HepG2 (cell line): ENCODE data around the gene AGPAT3. TPM values are rescaled to one million over a fixed set of nuclear protein-coding genes. Genes with fewer than 3 reads are reported as not detected.

Experiments used
- ATAC-seq: fragments of 200-7000 bp; cut with Tn5 transposase; 3 replicates; pipeline ENCODE4 v1.9.1; 2020; ENCODE audit warnings: mild to moderate bottlenecking, moderate library complexity
- BruUV-seq: library from RNA; stranded (reverse); fragments of 400-500 nt; replicated peaks from 2 replicates; lab custom pipeline; 2021; lab: Mats Ljungman, UMichigan
- CTCF ChIA-PET: fragments of 300-600 bp; formaldehyde crosslinking; extraction: SDS; loops from one replicate; lab custom pipeline; 2021; ENCODE audit warnings: low total read pairs, inconsistent platforms, low intra/inter-chr PET ratio; lab: Yijun Ruan, JAX
- POLR2A ChIA-PET: fragments of 350-600 bp; sonication (Branson Sonifier 250); formaldehyde crosslinking; loops from one replicate; lab custom pipeline; 2020; ENCODE audit warnings: antibody characterized with exemption, inconsistent platforms; lab: Yijun Ruan, JAX
- DNase-seq: peaks from one replicate; pipeline ENCODE4 v3.0.0-alpha.2; 2015; ENCODE audit warnings: low spot score
- FAIRE-seq: peaks from 3 replicates; lab custom pipeline; 2011; peaks lifted over from hg19 to GRCh38; lab: Jason Lieb, UNC
- H2AFZ ChIP-seq: one replicate; pipeline ENCODE4 v1.6.1; 2011; ENCODE audit warnings: low read length, inconsistent platforms
- H3K27ac ChIP-seq: fragments of 300-600 bp; 3 replicates; pipeline ENCODE4 v1.8.0; 2011; ENCODE audit warnings: mixed run types, mild to moderate bottlenecking, mixed read lengths, low read length, inconsistent platforms; ENCODE audit not compliant: insufficient read depth; ENCODE audit errors: extremely low read length
- H3K27me3 ChIP-seq, 2 experiments: fragments of 200-600 bp in 1 of 2; 2 replicates in 1 of 2; 3 replicates in 1 of 2; pipeline versions ENCODE4 v1.6.0 to v1.8.0; 2011; ENCODE audit warnings: low read length in 2 of 2, mild to moderate bottlenecking in 2 of 2, moderate library complexity in 2 of 2, inconsistent platforms in 1 of 2; ENCODE audit not compliant: insufficient read depth in 2 of 2, control insufficient read depth in 1 of 2
- H3K36me3 ChIP-seq, 2 experiments: fragments of 200-600 bp in 1 of 2; replicated peaks in 1 of 2; 2 replicates in 1 of 2; 3 replicates in 1 of 2; pipeline versions ENCODE4 v1.5.1 to v1.8.0; 2011; ENCODE audit warnings: low read length in 2 of 2, inconsistent platforms in 1 of 2; ENCODE audit not compliant: insufficient read depth in 2 of 2, control insufficient read depth in 1 of 2
- H3K4me1 ChIP-seq: 2 replicates; pipeline ENCODE4 v1.5.1; 2012; ENCODE audit warnings: low read length, inconsistent platforms; ENCODE audit not compliant: insufficient read depth
- H3K4me2 ChIP-seq: 2 replicates; pipeline ENCODE4 v1.6.0; 2011; ENCODE audit warnings: low read depth, low read length, inconsistent platforms
- H3K4me3 ChIP-seq, 3 experiments: fragments of 200-600 bp in 1 of 3; sonication (generic), shearing (Covaris generic) in 1 of 3; replicated peaks in 1 of 3; 2 replicates each; pipeline ENCODE4 v1.5.1; 2011 to 2016; ENCODE audit warnings: low read length in 3 of 3, inconsistent platforms in 2 of 3, low read depth in 2 of 3, mild to moderate bottlenecking in 2 of 3, control low read depth in 1 of 3, mixed read lengths in 1 of 3; ENCODE audit not compliant: insufficient read depth in 1 of 3
- H3K79me2 ChIP-seq: one replicate; pipeline ENCODE4 v1.6.1; 2011; ENCODE audit warnings: low read length, inconsistent platforms; ENCODE audit not compliant: insufficient read depth
- H3K9ac ChIP-seq: 2 replicates; pipeline ENCODE4 v1.6.0; 2011; ENCODE audit warnings: mild to moderate bottlenecking, low read depth, low read length, inconsistent platforms; ENCODE audit not compliant: insufficient read depth
- H3K9me3 ChIP-seq: 2 replicates; pipeline ENCODE4 v1.5.1; 2012; ENCODE audit warnings: mild to moderate bottlenecking, low read length
- H4K20me1 ChIP-seq: 2 replicates; pipeline ENCODE4 v1.6.0; 2011; ENCODE audit warnings: inconsistent platforms, mild to moderate bottlenecking, low read length, moderate library complexity; ENCODE audit not compliant: insufficient read depth
- BRD4 ChIP-seq: sonication (generic); formaldehyde crosslinking; IDR thresholded peaks from 2 replicates; pipeline ENCODE4 v1.4.0; 2020; ENCODE audit warnings: missing genetic modification reagents
- CBX5 ChIP-seq: sonication (generic); formaldehyde crosslinking; IDR thresholded peaks from 2 replicates; pipeline ENCODE4 v1.4.0; 2020; ENCODE audit warnings: missing genetic modification reagents, borderline replicate concordance
- EEA1 ChIP-seq: sonication (generic); formaldehyde crosslinking; IDR thresholded peaks from 2 replicates; pipeline ENCODE4 v1.5.1; 2020; ENCODE audit warnings: mild to moderate bottlenecking, missing genetic modification reagents, borderline replicate concordance
- IKZF1 ChIP-seq: fragments of 450-650 bp; IDR thresholded peaks from 2 replicates; pipeline ENCODE4 v1.7.1; 2016
- KDM6A ChIP-seq: IDR thresholded peaks from 2 replicates; pipeline ENCODE4 v1.6.1; 2016; ENCODE audit warnings: low read depth
- NFAT5 ChIP-seq: sonication (generic); formaldehyde crosslinking; IDR thresholded peaks from 2 replicates; pipeline ENCODE4 v1.4.0; 2020; ENCODE audit warnings: missing genetic modification reagents
- SMAD9 ChIP-seq: sonication (generic); formaldehyde crosslinking; IDR thresholded peaks from 2 replicates; pipeline ENCODE4 v1.5.1; 2020; ENCODE audit warnings: mild to moderate bottlenecking, missing genetic modification reagents
- YEATS2 ChIP-seq: sonication (generic); formaldehyde crosslinking; IDR thresholded peaks from 2 replicates; pipeline ENCODE4 v1.4.0; 2020; ENCODE audit warnings: missing genetic modification reagents, borderline replicate concordance
- ZBTB21 ChIP-seq: sonication (generic); formaldehyde crosslinking; IDR thresholded peaks from 2 replicates; pipeline ENCODE4 v1.4.0; 2020; ENCODE audit warnings: missing genetic modification reagents
- ZBTB44 ChIP-seq: sonication (generic); formaldehyde crosslinking; IDR thresholded peaks from 2 replicates; pipeline ENCODE4 v1.4.0; 2020; ENCODE audit warnings: missing genetic modification reagents
- ZFAT ChIP-seq: sonication (generic); formaldehyde crosslinking; conservative IDR thresholded peaks from 2 replicates; pipeline ENCODE4 v1.8.1; 2023; ENCODE audit warnings: missing genetic modification reagents, inconsistent platforms
- ZNF138 ChIP-seq: sonication (generic); formaldehyde crosslinking; IDR thresholded peaks from 2 replicates; pipeline ENCODE4 v1.5.0; 2020; ENCODE audit warnings: mild to moderate bottlenecking, low read depth, missing genetic modification reagents
- ZNF709 ChIP-seq: sonication (generic); formaldehyde crosslinking; IDR thresholded peaks from 2 replicates; pipeline ENCODE4 v1.5.0; 2020; ENCODE audit warnings: mild to moderate bottlenecking, missing genetic modification reagents
- WGBS: methylation state at CpG from one replicate; pipeline ENCODE4 v1.1.6; 2017; ENCODE audit warnings: low lambda C conversion rate; 5-methylcytosine and 5-hydroxymethylcytosine counted together
- in situ Hi-C: cut with HindIII; loops from 2 replicates; pipeline ENCODE4 v1.10.0; 2017; ENCODE audit warnings: low pct_unique_long_range_greater_than_20kb; ENCODE audit not compliant: extremely low pct_ligation_motif_present
- intact Hi-C: fragments of 100-400 bp; cut with micrococcal nuclease; formaldehyde crosslinking; loops from one replicate; pipeline ENCODE4 v1.10.0; 2022; ENCODE audit not compliant: unreplicated experiment
- polyA plus RNA-seq, 8 experiments: library from polyadenylated mRNA; depleted of rRNA in 3 of 8; stranded (reverse) in 7 of 8; unstranded in 1 of 8; fragments of >200 nt; fragmentation: Illumina TruSeq in 4 of 8; extraction: Trizol in 4 of 8; gene quantifications; 2 replicates each; pipeline versions ENCODE4 v1.2.1 to v1.2.3, GENCODE V29; 2011 to 2016; ENCODE audit warnings: low read depth in 4 of 8, missing spikeins in 1 of 8, mixed read lengths in 1 of 8; ENCODE audit not compliant: insufficient read depth in 1 of 8
- total RNA-seq, 5 experiments: library from RNA; depleted of rRNA; stranded (reverse); fragments of >200 nt; fragmentation: Illumina TruSeq; extraction: Trizol; gene quantifications; 2 replicates each; pipeline ENCODE4 v1.2.3, GENCODE V29; 2016; ENCODE audit warnings: low read depth in 1 of 5
- TF ChIP-seq, protein P1 (sequence below): sonication (generic); formaldehyde crosslinking; IDR thresholded peaks from 2 replicates; pipeline ENCODE4 v1.5.0; 2020; ENCODE audit warnings: missing genetic modification reagents
- TF ChIP-seq, protein P2 (sequence below): sonication (generic); formaldehyde crosslinking; IDR thresholded peaks from 2 replicates; pipeline ENCODE4 v1.4.0; 2020; ENCODE audit warnings: mild to moderate bottlenecking, missing genetic modification reagents, borderline replicate concordance
- TF ChIP-seq, protein P3 (sequence below): sonication (generic); formaldehyde crosslinking; IDR thresholded peaks from 2 replicates; pipeline ENCODE4 v1.4.0; 2020; ENCODE audit warnings: missing genetic modification reagents; ENCODE audit errors: not compliant biosample characterization

Gene AGPAT3
- total and polyA plus RNA-seq, 2 of the 13 experiments (the other 11 are each of a cell fraction or from before 2014, with no cell fraction given), result 32.2 to 54.4 TPM

DNA sequence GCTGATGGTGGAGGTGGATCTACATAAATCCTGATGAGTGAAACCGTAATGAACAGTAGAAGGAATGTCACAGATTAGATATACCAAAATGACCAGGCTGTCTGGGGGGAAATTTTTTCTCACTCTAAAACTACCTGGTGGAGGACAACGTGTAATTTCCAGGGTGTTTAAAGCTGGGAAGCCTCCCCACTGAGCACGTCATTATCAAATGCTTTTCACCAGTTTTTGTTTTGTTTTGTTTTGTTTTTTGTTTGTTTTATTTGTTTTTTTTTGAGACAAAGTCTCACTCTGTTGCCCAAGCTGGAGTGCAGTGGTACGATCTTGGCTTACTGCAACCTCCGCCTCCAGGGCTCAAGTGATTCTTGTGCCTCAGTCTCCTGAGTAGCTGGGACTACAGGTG, 11.6 kb downstream of the AGPAT3 start:
- BruUV-seq, result no TSS peak
- Histone ChIP-seq H3K4me2 (no peak overlapping the region), H2AFZ (no peak overlapping the region), H3K36me3 (peaks cover 4 to 31% of the 10 kb centered on the region in 2 experiments), H3K27me3 (no peaks in the 10 kb centered on the region), H3K9me3 (no peaks in the 10 kb centered on the region), H3K27ac (no peak overlapping the region), H3K4me1 (peaks cover 6% of the 10 kb centered on the region; the same call in 1 of the 2 replicates), H3K4me3 (no peak overlapping the region), H4K20me1 (peaks cover 12% of the 10 kb centered on the region; the same call in 1 of the 2 replicates), H3K9ac (no peak overlapping the region), H3K79me2 (peaks cover 67% of the 10 kb centered on the region)
- in situ Hi-C loops (no loop called here), intact Hi-C loops (no loop called here)
- POLR2A ChIA-PET, result no interaction called here
- CTCF ChIA-PET, result no interaction called here
- ATAC-seq (no peak), DNase-seq (no peak), FAIRE-seq (no peak)
- WGBS, result 95% methylated on average over 5 of the region's 5 CpGs
- TF ChIP-seq YEATS2 (CRISPR knock-in tag), result no peak
- TF ChIP-seq ZFAT (CRISPR knock-in tag), result no peak
- TF ChIP-seq, protein P1, sequence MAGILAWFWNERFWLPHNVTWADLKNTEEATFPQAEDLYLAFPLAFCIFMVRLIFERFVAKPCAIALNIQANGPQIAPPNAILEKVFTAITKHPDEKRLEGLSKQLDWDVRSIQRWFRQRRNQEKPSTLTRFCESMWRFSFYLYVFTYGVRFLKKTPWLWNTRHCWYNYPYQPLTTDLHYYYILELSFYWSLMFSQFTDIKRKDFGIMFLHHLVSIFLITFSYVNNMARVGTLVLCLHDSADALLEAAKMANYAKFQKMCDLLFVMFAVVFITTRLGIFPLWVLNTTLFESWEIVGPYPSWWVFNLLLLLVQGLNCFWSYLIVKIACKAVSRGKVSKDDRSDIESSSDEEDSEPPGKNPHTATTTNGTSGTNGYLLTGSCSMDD (CRISPR knock-in tag), result no peak
- TF ChIP-seq EEA1, result no peak
- TF ChIP-seq, protein P2, sequence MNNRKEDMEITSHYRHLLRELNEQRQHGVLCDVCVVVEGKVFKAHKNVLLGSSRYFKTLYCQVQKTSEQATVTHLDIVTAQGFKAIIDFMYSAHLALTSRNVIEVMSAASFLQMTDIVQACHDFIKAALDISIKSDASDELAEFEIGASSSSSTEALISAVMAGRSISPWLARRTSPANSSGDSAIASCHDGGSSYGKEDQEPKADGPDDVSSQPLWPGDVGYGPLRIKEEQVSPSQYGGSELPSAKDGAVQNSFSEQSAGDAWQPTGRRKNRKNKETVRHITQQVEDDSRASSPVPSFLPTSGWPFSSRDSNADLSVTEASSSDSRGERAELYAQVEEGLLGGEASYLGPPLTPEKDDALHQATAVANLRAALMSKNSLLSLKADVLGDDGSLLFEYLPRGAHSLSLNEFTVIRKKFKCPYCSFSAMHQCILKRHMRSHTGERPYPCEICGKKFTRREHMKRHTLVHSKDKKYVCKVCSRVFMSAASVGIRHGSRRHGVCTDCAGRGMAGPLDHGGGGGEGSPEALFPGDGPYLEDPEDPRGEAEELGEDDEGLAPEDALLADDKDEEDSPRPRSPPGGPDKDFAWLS (CRISPR knock-in tag), result no peak
- TF ChIP-seq BRD4, result no peak
- TF ChIP-seq KDM6A (CRISPR knock-in tag), result no peak
- TF ChIP-seq, protein P3, sequence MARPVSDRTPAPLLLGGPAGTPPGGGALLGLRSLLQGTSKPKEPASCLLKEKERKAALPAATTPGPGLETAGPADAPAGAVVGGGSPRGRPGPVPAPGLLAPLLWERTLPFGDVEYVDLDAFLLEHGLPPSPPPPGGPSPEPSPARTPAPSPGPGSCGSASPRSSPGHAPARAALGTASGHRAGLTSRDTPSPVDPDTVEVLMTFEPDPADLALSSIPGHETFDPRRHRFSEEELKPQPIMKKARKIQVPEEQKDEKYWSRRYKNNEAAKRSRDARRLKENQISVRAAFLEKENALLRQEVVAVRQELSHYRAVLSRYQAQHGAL (CRISPR knock-in tag), result no peak
- TF ChIP-seq SMAD9 (CRISPR knock-in tag), result no peak
- TF ChIP-seq ZNF709 (CRISPR knock-in tag), result no peak
- TF ChIP-seq NFAT5, result no peak
- no peak for TF ChIP-seq ZBTB44
- TF ChIP-seq CBX5 (CRISPR knock-in tag), result no peak
- TF ChIP-seq ZNF138, result no peak
- no peak for TF ChIP-seq IKZF1
- TF ChIP-seq ZBTB21, result no peak
